Osteoblast (primary cell): ENCODE results near the gene PDZRN3. TPM values are rescaled to one million over a fixed set of nuclear protein-coding genes. Genes with fewer than 3 reads are reported as not detected.

ENCODE experiments used
- DNase-seq: peaks from one replicate; pipeline ENCODE4 v3.0.0; 2011; ENCODE audit warnings: low spot score, mixed read lengths; ENCODE audit not compliant: insufficient read length; ENCODE audit errors: missing footprints
- H2AFZ ChIP-seq: 2 replicates; pipeline ENCODE4 v1.6.0; 2011; ENCODE audit warnings: mild to moderate bottlenecking, low read length
- H3K27ac ChIP-seq: 2 replicates; pipeline ENCODE4 v1.5.1; 2011; ENCODE audit warnings: mild to moderate bottlenecking, low read depth, low read length, moderate library complexity
- H3K27me3 ChIP-seq: 2 replicates; pipeline ENCODE4 v1.6.0; 2012; ENCODE audit warnings: mild to moderate bottlenecking, control low read depth, inconsistent platforms, low read length, moderate library complexity; ENCODE audit not compliant: insufficient read depth
- H3K36me3 ChIP-seq: 2 replicates; pipeline ENCODE4 v1.5.1; 2011; ENCODE audit warnings: mild to moderate bottlenecking, low read length, control low read depth, moderate library complexity; ENCODE audit not compliant: insufficient read depth
- H3K4me1 ChIP-seq: 2 replicates; pipeline ENCODE4 v1.5.1; 2011; ENCODE audit warnings: mild to moderate bottlenecking, low read length, control low read depth, moderate library complexity; ENCODE audit not compliant: insufficient read depth
- H3K4me2 ChIP-seq: 2 replicates; pipeline ENCODE4 v1.6.0; 2011; ENCODE audit warnings: mild to moderate bottlenecking, low read length; ENCODE audit not compliant: insufficient read depth
- H3K4me3 ChIP-seq: fragments of 200-600 bp; sonication (generic); 3 replicates; pipeline ENCODE4 v1.5.1; 2012; ENCODE audit warnings: mild to moderate bottlenecking, low read length, inconsistent platforms; ENCODE audit not compliant: insufficient read depth
- H3K79me2 ChIP-seq: 2 replicates; pipeline ENCODE4 v1.6.0; 2012; ENCODE audit warnings: mild to moderate bottlenecking, low read length, control low read depth, inconsistent platforms; ENCODE audit not compliant: insufficient read depth
- H3K9me3 ChIP-seq: 2 replicates; pipeline ENCODE4 v1.5.1; 2011; ENCODE audit warnings: low read depth, low read length, control low read depth
- H4K20me1 ChIP-seq: 2 replicates; pipeline ENCODE4 v1.6.0; 2012; ENCODE audit warnings: mild to moderate bottlenecking, low read length, control low read depth; ENCODE audit not compliant: insufficient read depth
- CTCF ChIP-seq: IDR thresholded peaks from 2 replicates; pipeline ENCODE4 v1.5.1; 2011; ENCODE audit warnings: mild to moderate bottlenecking, low read depth, low read length, moderate library complexity; ENCODE audit errors: extremely low read depth
- total RNA-seq: library from RNA; depleted of rRNA; stranded (reverse); fragments of >200 nt; gene quantifications from 2 replicates; pipeline ENCODE4 v1.2.3, GENCODE V29; 2012

The PDZRN3 gene
- total RNA-seq, 1 donor, result 26.4 TPM

GRCh38 chr3:73577704-73578103 is 47.0 kb downstream of the PDZRN3 start:
- Histone ChIP-seq H3K36me3 (no peaks in the 10 kb centered on the region), H4K20me1 (no peaks in the 10 kb centered on the region), H3K9me3 (no peaks in the 10 kb centered on the region), H3K4me1 (peaks cover 28% of the 10 kb centered on the region), H3K4me3 (no peak overlapping the region), H3K27me3 (no peaks in the 10 kb centered on the region), H2AFZ (no peak overlapping the region), H3K79me2 (peaks cover 22% of the 10 kb centered on the region), H3K4me2 (no peak overlapping the region), H3K27ac (peak overlapping the region; percentile 76)
- TF ChIP-seq CTCF, result no peak
- DNase-seq, result no peak

- DNase-seq, result peak; percentile 78
- Histone ChIP-seq H3K27me3 (no peaks in the 10 kb centered on the region), H3K27ac (peak overlapping the region; percentile 76), H3K4me1 (peaks cover 28% of the 10 kb centered on the region), H3K4me3 (no peak overlapping the region), H3K79me2 (peaks cover 19% of the 10 kb centered on the region), H2AFZ (no peak overlapping the region), H3K9me3 (no peaks in the 10 kb centered on the region), H3K36me3 (no peaks in the 10 kb centered on the region), H3K4me2 (peak overlapping the region; percentile 12), H4K20me1 (no peaks in the 10 kb centered on the region)
- TF ChIP-seq CTCF, result no peak
Measured at GRCh38 chr3:73576999-73577461, 47.7 kb downstream of the PDZRN3 start.

- no peak for TF ChIP-seq CTCF
- Histone ChIP-seq H2AFZ (no peak overlapping the region), H3K9me3 (no peaks in the 10 kb centered on the region), H3K4me3 (no peak overlapping the region), H3K27ac (no peak overlapping the region), H3K79me2 (peaks cover 21% of the 10 kb centered on the region), H4K20me1 (no peaks in the 10 kb centered on the region), H3K27me3 (no peaks in the 10 kb centered on the region), H3K4me2 (no peak overlapping the region), H3K36me3 (no peaks in the 10 kb centered on the region), H3K4me1 (peaks cover 23% of the 10 kb centered on the region)
- no peak for DNase-seq
Measured at GRCh38 chr3:73575953-73576352, 48.8 kb downstream of the PDZRN3 start.

- no peaks in the 10 kb centered on the region for H4K20me1 ChIP-seq
- H2AFZ ChIP-seq, result no peak overlapping the region
- no peaks in the 10 kb centered on the region for H3K9me3 ChIP-seq
- no peaks in the 10 kb centered on the region for H3K36me3 ChIP-seq
- H3K27me3 ChIP-seq, result no peaks in the 10 kb centered on the region
- H3K27ac ChIP-seq, result no peak overlapping the region
- peaks cover 21% of the 10 kb centered on the region for H3K79me2 ChIP-seq
- no peak for TF ChIP-seq CTCF
- no peak overlapping the region for H3K4me2 ChIP-seq
- H3K4me3 ChIP-seq, result no peak overlapping the region
- H3K4me1 ChIP-seq, result peaks cover 19% of the 10 kb centered on the region
- DNase-seq, result no peak
Measured at GRCh38 chr3:73575519-73575918, 49.2 kb downstream of the PDZRN3 start.
